Measurements from ENCODE around the gene ROMO1.
"Not testable (repeated sequence)": the region's sequence is repeated elsewhere in the genome, so short reads cannot be mapped to it uniquely, and the experiment has no call there.

The ROMO1 gene

GRCh38 chr20:35732644-35732982 is 33.4 kb downstream of the ROMO1 start:
- no peak for DNase-seq

- no peak for DNase-seq
These were observed 35.2 kb downstream of the ROMO1 start for GRCh38 chr20:35734374-35734773.

- DNase-seq: no peak
These were observed 35.8 kb downstream of the ROMO1 start for GRCh38 chr20:35734777-35735649.

GRCh38 chr20:35735826-35736470 is 36.7 kb downstream of the ROMO1 start:
- no peak for DNase-seq

GRCh38 chr20:35737865-35738333 is 38.7 kb downstream of the ROMO1 start:
- no peak for DNase-seq

GRCh38 chr20:35738410-35739179 is 39.4 kb downstream of the ROMO1 start:
- no peak for DNase-seq

GRCh38 chr20:35739294-35740163 is 40.3 kb downstream of the ROMO1 start:
- no peak for DNase-seq

- peak; percentile 98 to 99 for DNase-seq
These were observed 42.9 kb downstream of the ROMO1 start, which contains the start of gene RBM39 for GRCh38 chr20:35741892-35742740. RBM39 (minus strand) TSS chr20:35742260; CDS start chr20:35740874, 1,386 bp downstream.

GRCh38 chr20:35742741-35743523 is 43.7 kb downstream of the ROMO1 start:
- DNase-seq: no peak

- DNase-seq: peak; percentile 28 to 40
These were observed 44.7 kb downstream of the ROMO1 start for GRCh38 chr20:35743693-35744491.

- not testable (repeated sequence) for DNase-seq
These were observed 45.3 kb downstream of the ROMO1 start for GRCh38 chr20:35744492-35744841.
